GM12878 (cell line): ENCODE measurements around the gene WDR91. TPM values are rescaled to one million over a fixed set of nuclear protein-coding genes. Genes with fewer than 3 reads are reported as not detected.

Experiments
- ATAC-seq: fragments of 200-7000 bp; cut with Tn5 transposase; 3 replicates; pipeline ENCODE4 v1.9.1; 2020; ENCODE audit warnings: mild to moderate bottlenecking, moderate library complexity
- BruUV-seq: library from RNA; stranded (reverse); fragments of 400-500 nt; replicated peaks from 2 replicates; lab custom pipeline; 2021; lab: Mats Ljungman, UMichigan
- CTCF ChIA-PET: fragments of 300-600 bp; sonication (Branson Sonifier 250); formaldehyde crosslinking; extraction: SDS; loops from one replicate; lab custom pipeline; 2021; ENCODE audit warnings: inconsistent platforms; lab: Yijun Ruan, JAX
- POLR2A ChIA-PET: fragments of 350-600 bp; formaldehyde crosslinking; extraction: SDS; loops from one replicate; lab custom pipeline; 2021; ENCODE audit warnings: inconsistent platforms; lab: Charles Lee
- RAD21 ChIA-PET: fragments of 300-600 bp; sonication (Branson Sonifier 250); formaldehyde crosslinking; loops from one replicate; lab custom pipeline; 2023; ENCODE audit warnings: antibody characterized with exemption; ENCODE audit not compliant: unreplicated experiment; lab: Charles Lee
- SMC1A ChIA-PET: fragments of 300-600 bp; sonication (Branson Sonifier 250); formaldehyde crosslinking; loops from one replicate; lab custom pipeline; 2023; ENCODE audit not compliant: unreplicated experiment, uncharacterized antibody; lab: Charles Lee
- DNase-seq: peaks from one replicate; pipeline ENCODE4 v3.0.0-alpha.2; 2011; ENCODE audit warnings: low read depth, low spot score
- FAIRE-seq: peaks from 3 replicates; lab custom pipeline; 2011; peaks lifted over from hg19 to GRCh38; lab: Jason Lieb, UNC
- H2AFZ ChIP-seq: 2 replicates; pipeline ENCODE4 v1.6.0; 2011; ENCODE audit warnings: low read depth, low read length, control low read depth; ENCODE audit not compliant: control insufficient read depth
- H3K27ac ChIP-seq: 2 replicates; pipeline ENCODE4 v1.5.1; 2011; ENCODE audit warnings: control low read depth; ENCODE audit not compliant: control insufficient read depth, insufficient read depth
- H3K27me3 ChIP-seq, 2 experiments: replicated peaks in 1 of 2; 2 replicates each; pipeline versions ENCODE4 v1.6.0 to v1.6.1; 2011; ENCODE audit warnings: low read length in 1 of 2; ENCODE audit not compliant: control insufficient read depth in 2 of 2, insufficient read depth in 2 of 2
- H3K36me3 ChIP-seq, 2 experiments: 2 replicates each; pipeline ENCODE4 v1.5.1; 2011; ENCODE audit warnings: low read length in 1 of 2; ENCODE audit not compliant: control insufficient read depth in 2 of 2, insufficient read depth in 2 of 2
- H3K4me1 ChIP-seq: 2 replicates; pipeline ENCODE4 v1.6.1; 2011; ENCODE audit warnings: mild to moderate bottlenecking, low read length, moderate library complexity, mixed read lengths; ENCODE audit not compliant: control insufficient read depth, insufficient read depth
- H3K4me2 ChIP-seq: 2 replicates; pipeline ENCODE4 v1.6.0; 2011; ENCODE audit warnings: control low read depth; ENCODE audit not compliant: control insufficient read depth, insufficient read depth
- H3K4me3 ChIP-seq: fragments of 200-600 bp; sonication (generic); 2 replicates; pipeline ENCODE4 v1.5.1; 2016
- H3K79me2 ChIP-seq: 2 replicates; pipeline ENCODE4 v1.6.0; 2011; ENCODE audit warnings: low read length; ENCODE audit not compliant: control insufficient read depth, insufficient read depth
- H3K9ac ChIP-seq: 2 replicates; pipeline ENCODE4 v1.8.0; 2011; ENCODE audit warnings: low read length, control low read depth, mixed read lengths; ENCODE audit not compliant: control insufficient read depth, insufficient read depth
- H3K9me3 ChIP-seq: replicated peaks from 3 replicates; pipeline ENCODE4 v1.5.1; 2011; ENCODE audit warnings: mild to moderate bottlenecking, low read length; ENCODE audit not compliant: control insufficient read depth, insufficient read depth
- H4K20me1 ChIP-seq: 2 replicates; pipeline ENCODE4 v1.6.0; 2011; ENCODE audit not compliant: control insufficient read depth, insufficient read depth
- CBX5 ChIP-seq: sonication (generic); IDR thresholded peaks from 2 replicates; pipeline ENCODE4 v1.6.1; 2016; ENCODE audit warnings: low read depth, moderate library complexity, mild to moderate bottlenecking, inconsistent platforms
- CHD4 ChIP-seq: fragments of 200-600 bp; sonication (generic); IDR thresholded peaks from 2 replicates; pipeline ENCODE4 v1.6.1; 2016; ENCODE audit warnings: mild to moderate bottlenecking
- HSF1 ChIP-seq: fragments of 150-350 bp; IDR thresholded peaks from 2 replicates; pipeline ENCODE4 v1.6.1; 2014; ENCODE audit warnings: mild to moderate bottlenecking, low read depth, low read length
- IRF3 ChIP-seq: fragments of 450-650 bp; IDR thresholded peaks from 2 replicates; pipeline ENCODE4 v1.6.1; 2014; ENCODE audit warnings: mild to moderate bottlenecking
- MEF2B ChIP-seq: fragments of 450-650 bp; IDR thresholded peaks from 2 replicates; pipeline ENCODE4 v1.6.1; 2018; ENCODE audit warnings: mild to moderate bottlenecking, moderate library complexity; ENCODE audit not compliant: partially characterized antibody, poor library complexity, severe bottlenecking
- ZNF217 ChIP-seq: fragments of 450-650 bp; IDR thresholded peaks from 2 replicates; pipeline ENCODE4 v1.6.1; 2017; ENCODE audit warnings: antibody characterized with exemption, mild to moderate bottlenecking
- ZNF274 ChIP-seq: IDR thresholded peaks from one replicate; pipeline ENCODE4 v1.8.0; 2011; ENCODE audit not compliant: insufficient read length, insufficient read depth
- WGBS: methylation state at CpG from one replicate; pipeline ENCODE4 v1.1.6; 2016; ENCODE audit warnings: low lambda C conversion rate; ENCODE audit not compliant: insufficient replicate concordance, insufficient coverage; ENCODE audit errors: missing lambda C conversion rate; 5-methylcytosine and 5-hydroxymethylcytosine counted together
- in situ Hi-C: fragments of 300-500 bp; cut with MboI; formaldehyde crosslinking; loops from 9 replicates; pipeline ENCODE4 v1.14.3; 2018; ENCODE audit warnings: mixed read lengths
- intact Hi-C: fragments of 100-400 bp; cut with micrococcal nuclease; formaldehyde crosslinking; loops from one replicate; pipeline ENCODE4 v1.14.2; 2022; ENCODE audit not compliant: unreplicated experiment
- polyA plus RNA-seq, 11 experiments: library from polyadenylated mRNA; depleted of rRNA in 4 of 11; unstranded in 6 of 11; stranded (reverse) in 5 of 11; fragments of >200 nt; fragmentation: Nextera tagmentation in 4 of 11; fragmentation: Illumina TruSeq in 1 of 11; extraction: Ambion mirVana in 4 of 11; extraction: Trizol in 1 of 11; gene quantifications; 1 replicate in 1 of 11; 2 replicates in 10 of 11; pipeline versions ENCODE4 v1.2.1 to v1.2.3, GENCODE V29; 2011 to 2016; ENCODE audit warnings: inconsistent platforms in 2 of 11, missing spikeins in 2 of 11, low read depth in 1 of 11
- total RNA-seq, 4 experiments: library from RNA; depleted of rRNA in 3 of 4; stranded (reverse); fragments of >200 nt in 3 of 4; fragmentation: Illumina TruSeq in 1 of 4; extraction: Trizol in 1 of 4; gene quantifications; 2 replicates each; pipeline versions ENCODE4 v1.2.1 to v1.2.3, GENCODE V29; 2013 to 2021

The WDR91 gene
- total and polyA plus RNA-seq, 10 of the 15 experiments (the other 5 are each of a cell fraction or from before 2014, with no cell fraction given): 7.6 to 83.3 (median 16.5) TPM

- Histone ChIP-seq H3K27ac (peak overlapping the region; percentile 20), H3K79me2 (peaks cover 43% of the 10 kb centered on the region), H3K36me3 (peaks cover 34 to 35% of the 10 kb centered on the region in 2 experiments), H3K4me3 (no peak overlapping the region), H3K9ac (no peak overlapping the region), H3K27me3 (no peaks in the 10 kb centered on the region), H2AFZ (no peak overlapping the region), H4K20me1 (no peaks in the 10 kb centered on the region), H3K4me1 (peaks cover 42% of the 10 kb centered on the region), H3K9me3 (peaks cover 16% of the 10 kb centered on the region), H3K4me2 (no peak overlapping the region)
- 97% methylated on average over 2 of the region's 2 CpGs for WGBS
- ChIA-PET SMC1A (interaction anchor here (0.9 to 7.0 kb wide), 3 partner anchors 14 to 176 kb away, joined by 4 to 108 read pairs (median 26); partner anchors contain the start of genes AGBL3 and TMEM140), POLR2A (interaction anchor here (2.2 to 15.9 kb wide), 2 partner anchors 15 to 46 kb away, joined by 6 to 169 read pairs; partner anchors contain the start of gene TMEM140), CTCF (interaction anchor here (2.5 kb wide), 1 partner anchor 11 kb away, joined by 10 read pairs; no protein-coding TSS in a partner anchor), RAD21 (interaction anchor here (3.2 to 9.0 kb wide), 2 partner anchors 13 to 176 kb away, joined by 39 to 84 read pairs; partner anchors contain the start of genes AGBL3 and TMEM140)
- ATAC-seq (no peak), DNase-seq (no peak), FAIRE-seq (no peak)
- intact Hi-C loops (no loop called here), in situ Hi-C loops (loop anchor here (10.0 kb wide), 1 partner anchor 518 kb away; the partner anchor contains the start of gene BPGM)
- no TSS peak for BruUV-seq
- TF ChIP-seq CBX5: 0 out of 2 replicates have a peak, but pooled peaks have one; percentile 31
- no peak for TF ChIP-seq HSF1
- TF ChIP-seq CHD4: no peak
- TF ChIP-seq IRF3: no peak
- TF ChIP-seq ZNF274: no peak
- no peak for TF ChIP-seq ZNF217
- TF ChIP-seq MEF2B: no peak
Measured at GRCh38 chr7:135162382-135163001, 48.8 kb downstream of the WDR91 start.
